Measurements from ENCODE around the gene RPLP2. TPM values are rescaled to one million over a fixed set of nuclear protein-coding genes. Genes with fewer than 3 reads are reported as not detected.

RPLP2 gene
- total and polyA plus RNA-seq, 2 experiments from 2014 or later, result 263 to 726 TPM

DNA sequence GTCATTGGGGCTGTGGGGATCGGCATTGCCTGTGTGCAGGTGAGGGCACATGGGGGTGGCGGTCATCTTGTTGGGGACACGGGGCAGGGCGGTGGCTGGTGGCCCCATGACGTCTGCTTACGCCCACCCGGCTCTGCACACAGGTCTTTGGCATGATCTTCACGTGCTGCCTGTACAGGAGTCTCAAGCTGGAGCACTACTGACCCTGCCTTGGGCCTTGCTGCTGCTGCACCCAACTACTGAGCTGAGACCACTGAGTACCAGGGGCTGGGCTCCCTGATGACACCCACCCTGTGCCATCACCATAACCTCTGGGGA lies 28.2 kb downstream of the RPLP2 start:
- Histone ChIP-seq H3F3A (ENCODE audit: insufficient read depth) (peaks cover 21% of the 10 kb centered on the region), H3K9me3 (ENCODE audit: low read depth) (no peaks in the 10 kb centered on the region), H3K4me1 (ENCODE audit: insufficient read depth) (peaks cover 8% of the 10 kb centered on the region; the same call in 1 of the 2 replicates), H3K4me2 (ENCODE audit: unreplicated experiment) (no peak overlapping the region), H3K9ac (no peak overlapping the region), H2AFZ (no peak overlapping the region), H3K9me2 (ENCODE audit: insufficient read depth) (no peaks in the 10 kb centered on the region), H3K27me3 (replicated peaks; ENCODE audit: insufficient read depth) (no peaks in the 10 kb centered on the region), H3K36me3 (ENCODE audit: low read depth) (peaks cover 17% of the 10 kb centered on the region), H3K27ac (no peak overlapping the region), H3K4me3 (no peak overlapping the region), H3K79me2 (ENCODE audit: insufficient read depth) (peaks cover 81% of the 10 kb centered on the region), H4K20me1 (ENCODE audit: insufficient read depth) (no peaks in the 10 kb centered on the region)
- in situ Hi-C loops (cut with MboI), result no loop called here
- no peak for TF ChIP-seq EZH2phosphoT487 (IDR thresholded peaks at IDR 0.05; ENCODE audit: insufficient read depth, low read depth)
- 61 to 68% methylated on average over 7 to 8 of the region's 8 CpGs for WGBS, 2 experiments (ENCODE audit: low coverage in 1 of 2, low lambda C conversion rate in 2 of 2, missing lambda C conversion rate in 2 of 2)
- DNase-seq, result no peak

DNA sequence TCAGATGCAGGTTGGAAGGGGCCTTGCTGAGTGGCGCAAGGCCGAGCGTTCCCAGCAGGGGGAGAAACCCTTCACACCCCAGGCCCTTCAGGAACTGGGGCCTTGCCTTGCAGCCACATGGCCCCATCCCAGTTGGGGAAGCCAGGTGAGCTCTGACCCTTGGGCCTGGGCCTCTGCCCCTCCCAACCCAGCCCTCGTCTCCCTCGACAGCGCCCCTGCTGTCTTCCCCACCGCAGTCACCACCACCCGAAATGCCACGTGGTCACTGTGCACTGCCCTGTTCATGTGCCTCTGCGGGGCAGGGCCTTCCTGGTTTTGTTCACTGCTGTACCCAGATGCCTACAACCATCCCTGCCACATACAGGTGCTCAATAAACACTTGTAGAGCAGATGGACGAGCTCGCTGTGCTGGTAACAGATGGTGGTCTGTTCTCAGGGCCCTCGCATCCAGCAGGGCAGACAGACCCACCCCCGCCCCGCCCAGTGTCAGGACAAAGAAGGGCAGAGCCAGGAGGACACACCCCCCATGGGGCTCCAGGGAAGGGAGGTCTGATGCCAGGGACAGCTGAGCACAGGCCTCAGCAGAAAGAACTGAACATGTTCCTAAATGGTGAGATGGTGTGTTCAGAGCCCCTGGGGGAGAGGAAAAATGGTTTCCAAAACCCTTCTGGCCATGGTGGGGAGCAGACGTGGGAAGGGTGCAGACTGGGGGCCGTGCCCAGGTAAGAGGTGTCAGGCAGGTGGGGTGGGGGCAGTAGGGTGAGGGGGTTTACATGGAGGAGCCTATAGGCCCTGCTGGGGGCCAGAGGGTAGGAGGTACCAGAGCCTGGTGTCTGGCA lies 28.9 kb downstream of the RPLP2 start:
- Histone ChIP-seq H3K9me3 (ENCODE audit: low read depth) (no peaks in the 10 kb centered on the region), H3K4me3 (no peak overlapping the region), H3K79me2 (ENCODE audit: insufficient read depth) (peaks cover 75% of the 10 kb centered on the region), H3K27ac (peak overlapping the region; percentile 89), H3K9ac (peak overlapping the region; percentile 96; the same call in 1 of the 2 replicates), H3F3A (ENCODE audit: insufficient read depth) (peaks cover 21% of the 10 kb centered on the region), H3K9me2 (ENCODE audit: insufficient read depth) (no peaks in the 10 kb centered on the region), H2AFZ (no peak overlapping the region), H3K36me3 (ENCODE audit: low read depth) (peaks cover 17% of the 10 kb centered on the region), H3K4me2 (ENCODE audit: unreplicated experiment) (no peak overlapping the region), H3K27me3 (replicated peaks; ENCODE audit: insufficient read depth) (no peaks in the 10 kb centered on the region), H4K20me1 (ENCODE audit: insufficient read depth) (no peaks in the 10 kb centered on the region), H3K4me1 (ENCODE audit: insufficient read depth) (peaks cover 8% of the 10 kb centered on the region; the same call in 1 of the 2 replicates)
- 33 to 39% methylated on average over 14 to 17 of the region's 17 CpGs for WGBS, 2 experiments (ENCODE audit: low coverage in 1 of 2, low lambda C conversion rate in 2 of 2, missing lambda C conversion rate in 2 of 2)
- TF ChIP-seq EZH2 (IDR thresholded peaks at IDR 0.05; ENCODE audit: insufficient read depth, poor library complexity, severe bottlenecking), result no peak
- no peak for TF ChIP-seq EZH2phosphoT487 (IDR thresholded peaks at IDR 0.05; ENCODE audit: insufficient read depth, low read depth)
- DNase-seq, result peak; percentile 59
- in situ Hi-C loops (cut with MboI), result no loop called here

DNA sequence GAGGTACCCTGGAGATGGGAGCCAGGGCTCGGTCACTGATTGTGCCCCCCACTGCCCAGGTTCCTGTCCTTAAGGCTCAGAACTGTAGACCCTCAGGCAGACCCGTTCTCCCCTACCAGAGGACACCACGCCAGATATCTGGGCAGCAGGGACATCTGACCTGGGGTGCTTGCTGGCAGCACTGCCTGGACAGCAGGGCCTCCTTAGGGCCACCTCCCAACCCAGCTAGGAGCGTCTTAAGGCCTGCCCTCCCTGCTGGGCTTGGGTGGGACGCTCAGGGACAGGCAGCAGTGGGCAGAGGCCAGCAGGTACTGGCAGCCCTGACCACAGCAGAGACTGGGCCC lies 29.5 kb downstream of the RPLP2 start:
- in situ Hi-C loops (cut with MboI), result no loop called here

DNA sequence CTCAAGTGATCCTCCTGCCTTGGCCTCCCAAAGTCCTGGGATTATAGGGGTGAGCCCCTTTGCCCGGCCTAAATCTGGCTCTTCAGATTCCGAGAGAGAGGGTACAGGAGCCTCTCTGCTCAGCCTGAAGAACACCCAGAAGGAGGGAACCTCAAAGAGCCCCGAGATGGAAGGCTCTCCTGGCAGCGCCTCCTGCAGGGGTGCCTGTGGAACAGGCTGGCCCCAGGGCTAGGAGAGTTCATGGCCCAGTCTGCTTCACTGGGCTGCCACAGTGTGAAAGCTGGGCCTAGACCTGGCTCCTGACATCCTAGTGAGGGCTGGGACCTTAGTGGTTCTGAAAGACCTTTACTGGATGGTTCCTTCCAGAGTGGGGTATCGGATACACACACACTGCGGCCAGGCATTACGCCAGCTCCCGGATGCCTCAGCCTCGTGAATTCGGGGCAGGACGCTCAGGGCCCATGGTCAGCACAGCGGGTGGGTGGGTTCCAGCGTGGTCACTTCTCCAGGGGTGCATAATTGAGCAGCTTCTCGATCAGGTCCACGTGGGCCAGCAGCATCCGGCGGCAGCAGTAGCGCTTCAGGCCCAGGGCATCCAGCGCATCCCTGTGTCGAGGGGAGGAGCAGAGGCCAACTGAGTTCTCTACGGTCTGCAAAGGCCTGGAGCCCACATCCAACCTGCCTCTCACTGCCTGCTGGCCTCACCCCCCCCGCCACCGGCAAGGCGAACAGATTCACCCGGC lies 30.3 kb downstream of the RPLP2 start:
- H3K36me3 ChIP-seq (ENCODE audit: low read depth), result peaks cover 17% of the 10 kb centered on the region
- peak; percentile 69 for DNase-seq
- H3K9me3 ChIP-seq (ENCODE audit: low read depth), result no peaks in the 10 kb centered on the region
- H3K27me3 ChIP-seq (replicated peaks; ENCODE audit: insufficient read depth), result no peaks in the 10 kb centered on the region
- peak overlapping the region; percentile 84 for H3K4me3 ChIP-seq
- no peaks in the 10 kb centered on the region for H3K9me2 ChIP-seq (ENCODE audit: insufficient read depth)
- H4K20me1 ChIP-seq (ENCODE audit: insufficient read depth), result no peaks in the 10 kb centered on the region
- H3K4me2 ChIP-seq (ENCODE audit: unreplicated experiment), result peak overlapping the region; percentile 92
- peaks cover 21% of the 10 kb centered on the region for H3F3A ChIP-seq (ENCODE audit: insufficient read depth)
- in situ Hi-C loops (cut with MboI), result no loop called here
- peak overlapping the region; percentile 96 for H3K9ac ChIP-seq
- H3K4me1 ChIP-seq (ENCODE audit: insufficient read depth), result peaks cover 10% of the 10 kb centered on the region
- TF ChIP-seq EZH2 (IDR thresholded peaks at IDR 0.05; ENCODE audit: insufficient read depth, poor library complexity, severe bottlenecking) (no peak), EZH2phosphoT487 (IDR thresholded peaks at IDR 0.05; ENCODE audit: insufficient read depth, low read depth) (no peak)
- no peak overlapping the region for H2AFZ ChIP-seq
- H3K79me2 ChIP-seq (ENCODE audit: insufficient read depth), result peaks cover 69% of the 10 kb centered on the region
- H3K27ac ChIP-seq, result peak overlapping the region; percentile 89
- WGBS, 2 experiments (ENCODE audit: low coverage in 1 of 2, low lambda C conversion rate in 2 of 2, missing lambda C conversion rate in 2 of 2), result 67 to 71% methylated on average over 24 of the region's 25 CpGs

More for the DNA sequence above, 29.5 kb downstream of the RPLP2 start:
- Histone ChIP-seq H3K27ac (peak overlapping the region; percentile 89), H3K4me1 (ENCODE audit: insufficient read depth) (peaks cover 8% of the 10 kb centered on the region; the same call in 1 of the 2 replicates), H3K36me3 (ENCODE audit: low read depth) (peaks cover 17% of the 10 kb centered on the region), H4K20me1 (ENCODE audit: insufficient read depth) (no peaks in the 10 kb centered on the region), H3K9me3 (ENCODE audit: low read depth) (no peaks in the 10 kb centered on the region), H2AFZ (no peak overlapping the region), H3F3A (ENCODE audit: insufficient read depth) (peaks cover 21% of the 10 kb centered on the region), H3K4me2 (ENCODE audit: unreplicated experiment) (no peak overlapping the region), H3K9ac (peak overlapping the region; percentile 96; the same call in 1 of the 2 replicates), H3K27me3 (replicated peaks; ENCODE audit: insufficient read depth) (no peaks in the 10 kb centered on the region), H3K79me2 (ENCODE audit: insufficient read depth) (peaks cover 71% of the 10 kb centered on the region), H3K9me2 (ENCODE audit: insufficient read depth) (no peaks in the 10 kb centered on the region), H3K4me3 (no peak overlapping the region)
- TF ChIP-seq EZH2 (IDR thresholded peaks at IDR 0.05; ENCODE audit: insufficient read depth, poor library complexity, severe bottlenecking), result no peak
- no peak for TF ChIP-seq EZH2phosphoT487 (IDR thresholded peaks at IDR 0.05; ENCODE audit: insufficient read depth, low read depth)
- DNase-seq, result no peak
- 82 to 86% methylated on average over 5 of the region's 5 CpGs for WGBS, 2 experiments (ENCODE audit: low coverage in 1 of 2, low lambda C conversion rate in 2 of 2, missing lambda C conversion rate in 2 of 2)

Data from GM23248 (cell line).